ENCODE results near the gene CTTN. TPM values are rescaled to one million over a fixed set of nuclear protein-coding genes. Genes with fewer than 3 reads are reported as not detected.

Gene CTTN
- total and polyA plus RNA-seq, 2 of the 13 experiments (the other 11 are each of a cell fraction or from before 2014, with no cell fraction given), result 84.4 to 114 TPM

GRCh38 chr11:70399681-70400112 is 1.4 kb downstream of the CTTN start (continued):
- TF ChIP-seq ZNF574 (CRISPR knock-in tag; IDR thresholded peaks at IDR 0.05) (0 out of 2 replicates have a peak, but pooled peaks have one; percentile 41), NONO (IDR thresholded peaks at IDR 0.05) (no peak), NONO (CRISPR knock-in tag; conservative IDR thresholded peaks at IDR 0.05) (0 out of 2 replicates have a peak, but pooled peaks have one; percentile 33), CREB1 (IDR thresholded peaks at IDR 0.05) (no peak), CREB1 (CRISPR knock-in tag; IDR thresholded peaks at IDR 0.05) (no peak), SOX13 (IDR thresholded peaks at IDR 0.05) (no peak), SOX13 (CRISPR knock-in tag; conservative IDR thresholded peaks at IDR 0.05 in 1 of 2, IDR thresholded peaks at IDR 0.05 in 1 of 2) (peak in 1 of 2 experiments; percentile 42; a peak in 1 of 4 replicates), ZFY (CRISPR knock-in tag; IDR thresholded peaks at IDR 0.05) (peak; percentile 54; the same call in 1 of the 2 replicates), ELF1 (CRISPR knock-in tag; IDR thresholded peaks at IDR 0.05) (no peak), ZNF501 (CRISPR knock-in tag; IDR thresholded peaks at IDR 0.05) (peak; percentile 63; the same call in 1 of the 2 replicates), ATF2 (CRISPR knock-in tag; IDR thresholded peaks at IDR 0.05) (0 out of 2 replicates have a peak, but pooled peaks have one; percentile 25), ZNF639 (CRISPR knock-in tag; conservative IDR thresholded peaks at IDR 0.05) (0 out of 2 replicates have a peak, but pooled peaks have one; percentile 16), YEATS4 (CRISPR knock-in tag; IDR thresholded peaks at IDR 0.05; ENCODE audit: borderline replicate concordance) (no peak; the same call in 1 of the 2 replicates), DPF2 (CRISPR knock-in tag; IDR thresholded peaks at IDR 0.05; ENCODE audit: borderline replicate concordance, low read depth) (0 out of 2 replicates have a peak, but pooled peaks have one; percentile 29), ZFP62 (CRISPR knock-in tag; IDR thresholded peaks at IDR 0.05) (no peak), FOXA3 (CRISPR knock-in tag; IDR thresholded peaks at IDR 0.05) (peak; percentile 39; the same call in 1 of the 2 replicates), HNF4G (IDR thresholded peaks at IDR 0.05; ENCODE audit: borderline replicate concordance, low read depth, low read length) (no peak), HNF4G (CRISPR knock-in tag; IDR thresholded peaks at IDR 0.05; ENCODE audit: borderline replicate concordance, low read depth) (no peak), MYC (CRISPR knock-in tag; IDR thresholded peaks at IDR 0.05; ENCODE audit: borderline replicate concordance) (peak; percentile 60; the same call in 1 of the 2 replicates), TEF (CRISPR knock-in tag; IDR thresholded peaks at IDR 0.05) (no peak), MLX (CRISPR knock-in tag; IDR thresholded peaks at IDR 0.05) (peak; percentile 74), RBM39 (IDR thresholded peaks at IDR 0.05; ENCODE audit: low read depth, low read length, poor library complexity, severe bottlenecking) (no peak), ZNF333 (CRISPR knock-in tag; IDR thresholded peaks at IDR 0.05; ENCODE audit: borderline replicate concordance) (no peak)

All from HepG2 (cell line).